Progenitor cell of endocrine pancreas (in vitro differentiated cells): ENCODE data around the gene LGR6. TPM values are rescaled to one million over a fixed set of nuclear protein-coding genes. Genes with fewer than 3 reads are reported as not detected.

Source experiments
- DNase-seq: peaks from one replicate; pipeline ENCODE4 v3.0.0; 2021; ENCODE audit warnings: low spot score; ENCODE audit not compliant: unreplicated experiment
- H3K27ac Mint-ChIP-seq: 2 replicates; pipeline ENCODE4 v1.8.0; 2021; ENCODE audit warnings: mild to moderate bottlenecking, moderate library complexity, mixed read lengths
- H3K27me3 Mint-ChIP-seq: 2 replicates; pipeline ENCODE4 v1.8.0; 2021; ENCODE audit warnings: mixed read lengths
- H3K36me3 Mint-ChIP-seq: 2 replicates; pipeline ENCODE4 v1.8.0; 2022; ENCODE audit warnings: mixed read lengths; ENCODE audit not compliant: insufficient read depth
- H3K4me1 Mint-ChIP-seq: 2 replicates; pipeline ENCODE4 v1.8.0; 2021; ENCODE audit warnings: low read depth, mixed read lengths
- H3K4me3 Mint-ChIP-seq: 2 replicates; pipeline ENCODE4 v1.8.0; 2021; ENCODE audit warnings: low read depth, mild to moderate bottlenecking, moderate library complexity, mixed read lengths
- H3K9me3 Mint-ChIP-seq: 2 replicates; pipeline ENCODE4 v1.8.0; 2021; ENCODE audit warnings: low read depth, mixed read lengths
- total RNA-seq: library from RNA; stranded (reverse); gene quantifications from 2 replicates; pipeline ENCODE4 v1.2.1, GENCODE V29; 2021
- TF ChIP-seq, protein P1 (sequence below): fragments of 200-600 bp; sonication (generic); IDR thresholded peaks from one replicate; pipeline ENCODE4 v1.5.0; 2021; ENCODE audit warnings: antibody characterized with exemption, mild to moderate bottlenecking; ENCODE audit not compliant: unreplicated experiment

The LGR6 gene
- total RNA-seq, 1 donor from 2014 or later = 0.50 TPM

DNA sequence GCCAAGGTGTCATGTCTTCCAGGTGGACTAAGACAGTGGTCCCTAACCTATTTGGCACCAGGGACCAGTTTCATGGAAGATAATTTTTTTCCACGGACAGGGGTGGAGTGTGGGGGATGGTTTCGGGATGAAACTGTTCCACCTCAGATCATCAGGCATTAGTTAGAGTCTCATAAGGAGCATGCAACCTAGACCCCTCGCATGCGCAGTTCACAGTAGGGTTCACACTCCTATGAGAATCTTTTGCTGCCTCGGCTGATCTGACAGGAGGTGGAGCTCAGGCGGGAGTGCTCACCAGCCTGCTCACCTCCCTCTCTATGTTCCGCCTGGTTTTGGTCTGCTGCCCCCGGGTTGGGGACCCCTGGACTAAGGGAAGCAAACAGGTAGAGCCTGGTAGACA, 30.9 kb downstream of the LGR6 start:
- Mint-ChIP-seq H3K4me1 (peaks cover 19% of the 10 kb centered on the region), H3K9me3 (no peaks in the 10 kb centered on the region), H3K27me3 (peaks cover 39% of the 10 kb centered on the region), H3K36me3 (no peaks in the 10 kb centered on the region), H3K4me3 (no peak overlapping the region), H3K27ac (no peak overlapping the region)
- TF ChIP-seq, protein P1, sequence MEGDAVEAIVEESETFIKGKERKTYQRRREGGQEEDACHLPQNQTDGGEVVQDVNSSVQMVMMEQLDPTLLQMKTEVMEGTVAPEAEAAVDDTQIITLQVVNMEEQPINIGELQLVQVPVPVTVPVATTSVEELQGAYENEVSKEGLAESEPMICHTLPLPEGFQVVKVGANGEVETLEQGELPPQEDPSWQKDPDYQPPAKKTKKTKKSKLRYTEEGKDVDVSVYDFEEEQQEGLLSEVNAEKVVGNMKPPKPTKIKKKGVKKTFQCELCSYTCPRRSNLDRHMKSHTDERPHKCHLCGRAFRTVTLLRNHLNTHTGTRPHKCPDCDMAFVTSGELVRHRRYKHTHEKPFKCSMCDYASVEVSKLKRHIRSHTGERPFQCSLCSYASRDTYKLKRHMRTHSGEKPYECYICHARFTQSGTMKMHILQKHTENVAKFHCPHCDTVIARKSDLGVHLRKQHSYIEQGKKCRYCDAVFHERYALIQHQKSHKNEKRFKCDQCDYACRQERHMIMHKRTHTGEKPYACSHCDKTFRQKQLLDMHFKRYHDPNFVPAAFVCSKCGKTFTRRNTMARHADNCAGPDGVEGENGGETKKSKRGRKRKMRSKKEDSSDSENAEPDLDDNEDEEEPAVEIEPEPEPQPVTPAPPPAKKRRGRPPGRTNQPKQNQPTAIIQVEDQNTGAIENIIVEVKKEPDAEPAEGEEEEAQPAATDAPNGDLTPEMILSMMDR = no peak
- no peak for DNase-seq

DNA sequence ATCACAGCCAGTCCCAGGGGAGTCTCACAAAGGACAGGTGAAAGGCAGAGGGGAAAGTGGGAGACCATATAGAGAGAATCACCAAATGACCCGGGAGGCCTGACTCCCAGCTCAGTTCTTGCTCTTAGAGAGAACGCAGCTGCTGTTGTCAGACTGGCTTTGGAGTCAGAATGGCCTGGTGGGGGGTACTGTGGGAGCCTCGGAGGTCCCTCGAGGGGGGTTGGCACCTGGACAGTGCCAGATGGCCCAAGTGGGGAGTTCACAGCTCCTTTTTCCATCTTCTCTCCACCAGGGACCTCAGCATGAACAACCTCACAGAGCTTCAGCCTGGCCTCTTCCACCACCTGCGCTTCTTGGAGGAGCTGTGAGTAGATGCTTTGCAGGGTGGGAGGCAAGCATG, 31.5 kb downstream of the LGR6 start:
- Mint-ChIP-seq H3K4me3 (no peak overlapping the region), H3K4me1 (peaks cover 19% of the 10 kb centered on the region), H3K27ac (no peak overlapping the region), H3K9me3 (no peaks in the 10 kb centered on the region), H3K27me3 (peaks cover 39% of the 10 kb centered on the region), H3K36me3 (no peaks in the 10 kb centered on the region)
- no peak for DNase-seq
- TF ChIP-seq, protein P1 = no peak

GRCh38 chr1:202227053-202227672, 33.6 kb downstream of the LGR6 start:
- Mint-ChIP-seq H3K27ac (no peak overlapping the region), H3K27me3 (peaks cover 34% of the 10 kb centered on the region), H3K36me3 (no peaks in the 10 kb centered on the region)

DNA sequence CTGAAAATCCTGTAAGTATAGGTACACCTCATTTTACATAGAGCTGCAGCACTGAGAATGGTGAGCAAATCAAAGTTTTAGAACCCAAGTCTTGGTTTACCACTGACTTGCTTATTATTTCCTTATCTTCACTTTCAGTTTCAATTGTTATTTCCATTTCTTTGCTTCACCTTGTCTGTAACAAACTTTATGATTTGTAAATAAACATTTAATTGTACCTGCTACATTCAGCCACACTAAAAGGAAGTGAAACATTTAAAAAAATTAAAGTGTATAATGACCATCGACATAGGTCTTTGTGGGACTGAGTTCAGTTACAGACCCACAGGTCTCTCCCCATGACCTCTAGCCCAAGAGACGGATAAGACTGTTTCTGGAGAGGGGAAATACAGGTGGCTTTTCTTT, 34.4 kb downstream of the LGR6 start:
- no peaks in the 10 kb centered on the region for H3K9me3 Mint-ChIP-seq
- no peak for DNase-seq
- no peaks in the 10 kb centered on the region for H3K36me3 Mint-ChIP-seq
- no peak overlapping the region for H3K4me3 Mint-ChIP-seq
- H3K27me3 Mint-ChIP-seq = peaks cover 40% of the 10 kb centered on the region
- no peak overlapping the region for H3K27ac Mint-ChIP-seq
- H3K4me1 Mint-ChIP-seq = peaks cover 11% of the 10 kb centered on the region
- TF ChIP-seq, protein P1 = no peak

More at GRCh38 chr1:202227053-202227672, 33.6 kb downstream of the LGR6 start:
- no peaks in the 10 kb centered on the region for H3K9me3 Mint-ChIP-seq
- no peak overlapping the region for H3K4me3 Mint-ChIP-seq
- peaks cover 15% of the 10 kb centered on the region for H3K4me1 Mint-ChIP-seq
- TF ChIP-seq, protein P1 = no peak
- no peak for DNase-seq

- H3K9me3 Mint-ChIP-seq = no peaks in the 10 kb centered on the region
- peaks cover 6% of the 10 kb centered on the region for H3K4me1 Mint-ChIP-seq
- peaks cover 39% of the 10 kb centered on the region for H3K27me3 Mint-ChIP-seq
- H3K4me3 Mint-ChIP-seq = no peak overlapping the region
- no peak for DNase-seq
- H3K36me3 Mint-ChIP-seq = no peaks in the 10 kb centered on the region
- H3K27ac Mint-ChIP-seq = no peak overlapping the region
- TF ChIP-seq, protein P1 = no peak
Observed at GRCh38 chr1:202228484-202229122, 35.0 kb downstream of the LGR6 start.
